Measurements from ENCODE around the gene DLD. TPM values are rescaled to one million over a fixed set of nuclear protein-coding genes. Genes with fewer than 3 reads are reported as not detected.

The DLD gene
- total RNA-seq, 1 donor from 2014 or later = 186 TPM

DNA sequence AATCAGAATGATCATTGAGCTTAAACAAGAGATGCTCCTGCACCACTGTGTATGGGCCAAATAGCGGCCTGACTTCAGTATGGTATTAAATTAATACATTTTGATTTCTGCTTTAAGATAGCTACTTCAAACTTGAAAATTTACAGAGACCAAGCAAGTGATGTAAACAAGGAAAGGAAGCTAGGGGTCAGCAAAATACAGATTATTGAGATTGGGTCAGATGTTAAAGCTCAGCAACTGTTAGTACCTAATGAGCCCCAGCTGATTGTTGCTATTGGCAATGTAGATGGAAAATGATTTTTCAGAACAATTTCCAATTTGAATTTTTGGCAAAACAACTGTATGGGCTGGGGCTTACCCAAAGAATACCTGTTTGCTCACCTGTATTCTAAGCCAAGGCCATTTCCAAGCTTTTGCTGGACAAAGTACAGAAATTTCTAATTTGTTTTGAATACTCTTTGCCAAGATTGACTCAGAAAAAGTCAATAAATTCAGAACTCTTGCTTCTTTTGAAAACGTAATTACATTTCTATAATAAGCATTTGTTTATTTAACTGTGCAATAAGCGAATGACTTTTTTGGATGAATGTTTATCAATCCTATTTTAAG is 23.0 kb upstream of the DLD start:
- no peak overlapping the region for H3K27ac ChIP-seq
- H3K4me1 ChIP-seq = no peaks in the 10 kb centered on the region
- no peak overlapping the region for H3K4me2 ChIP-seq
- Mint-ChIP-seq H3K27ac (no peak overlapping the region), H3K36me3 (no peaks in the 10 kb centered on the region), H3K9me3 (no peaks in the 10 kb centered on the region), H3K4me1 (no peaks in the 10 kb centered on the region), H3K27me3 (ENCODE audit: insufficient read depth, low read depth) (peaks cover 6% of the 10 kb centered on the region), H3K4me3 (no peak overlapping the region)
- TF ChIP-seq EZH2 (IDR thresholded peaks at IDR 0.05) = no peak
- TF ChIP-seq EZH2phosphoT487 (IDR thresholded peaks at IDR 0.05) = no peak
- TF ChIP-seq, protein P1, sequence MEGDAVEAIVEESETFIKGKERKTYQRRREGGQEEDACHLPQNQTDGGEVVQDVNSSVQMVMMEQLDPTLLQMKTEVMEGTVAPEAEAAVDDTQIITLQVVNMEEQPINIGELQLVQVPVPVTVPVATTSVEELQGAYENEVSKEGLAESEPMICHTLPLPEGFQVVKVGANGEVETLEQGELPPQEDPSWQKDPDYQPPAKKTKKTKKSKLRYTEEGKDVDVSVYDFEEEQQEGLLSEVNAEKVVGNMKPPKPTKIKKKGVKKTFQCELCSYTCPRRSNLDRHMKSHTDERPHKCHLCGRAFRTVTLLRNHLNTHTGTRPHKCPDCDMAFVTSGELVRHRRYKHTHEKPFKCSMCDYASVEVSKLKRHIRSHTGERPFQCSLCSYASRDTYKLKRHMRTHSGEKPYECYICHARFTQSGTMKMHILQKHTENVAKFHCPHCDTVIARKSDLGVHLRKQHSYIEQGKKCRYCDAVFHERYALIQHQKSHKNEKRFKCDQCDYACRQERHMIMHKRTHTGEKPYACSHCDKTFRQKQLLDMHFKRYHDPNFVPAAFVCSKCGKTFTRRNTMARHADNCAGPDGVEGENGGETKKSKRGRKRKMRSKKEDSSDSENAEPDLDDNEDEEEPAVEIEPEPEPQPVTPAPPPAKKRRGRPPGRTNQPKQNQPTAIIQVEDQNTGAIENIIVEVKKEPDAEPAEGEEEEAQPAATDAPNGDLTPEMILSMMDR (IDR thresholded peaks at IDR 0.05) = no peak
- no peak overlapping the region for H2AFZ ChIP-seq (replicated peaks)
- no peak overlapping the region for H3K9ac ChIP-seq
- H3K4me3 ChIP-seq = no peak overlapping the region
- H3K9me3 ChIP-seq (ENCODE audit: low read depth) = no peaks in the 10 kb centered on the region
- H3F3A ChIP-seq (ENCODE audit: low read depth) = no peaks in the 10 kb centered on the region
- no peaks in the 10 kb centered on the region for H3K27me3 ChIP-seq
- no peaks in the 10 kb centered on the region for H3K36me3 ChIP-seq
- H3K79me2 ChIP-seq (ENCODE audit: low read depth) = no peaks in the 10 kb centered on the region
- H4K20me1 ChIP-seq (ENCODE audit: low read depth) = no peaks in the 10 kb centered on the region
- DNase-seq (ENCODE audit: low spot score) = no peak

DNA sequence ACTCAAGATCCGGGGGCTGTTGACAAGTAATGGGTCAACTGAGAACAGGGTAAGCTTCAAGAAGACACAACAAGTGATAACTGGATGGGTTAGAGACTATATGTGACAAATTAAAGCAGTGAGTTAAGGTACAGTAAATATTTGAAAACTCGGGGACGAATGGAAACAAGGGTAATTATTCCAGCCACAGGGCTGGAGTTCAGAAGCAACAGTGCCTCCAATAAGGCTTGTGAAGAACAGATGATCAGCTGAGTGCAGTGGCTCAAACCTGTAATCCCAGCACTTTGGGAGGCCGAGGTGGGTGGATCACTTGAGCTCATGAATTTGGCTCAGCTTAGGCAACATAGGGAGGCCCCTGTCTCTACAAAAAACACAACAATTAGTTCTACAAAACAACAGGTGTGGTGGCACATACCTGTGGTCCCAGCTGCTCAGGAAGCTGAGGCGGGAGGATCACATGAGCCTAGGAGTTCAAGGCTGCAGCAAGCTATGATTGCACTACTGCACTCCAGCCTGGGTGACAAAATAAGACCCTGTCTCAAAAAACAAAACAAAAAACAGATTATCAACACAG is 20.5 kb upstream of the DLD start:
- no peaks in the 10 kb centered on the region for H3K9me3 ChIP-seq (ENCODE audit: low read depth)
- Mint-ChIP-seq H3K4me1 (no peaks in the 10 kb centered on the region), H3K9me3 (no peaks in the 10 kb centered on the region), H3K27ac (no peak overlapping the region), H3K36me3 (no peaks in the 10 kb centered on the region), H3K4me3 (no peak overlapping the region), H3K27me3 (ENCODE audit: insufficient read depth, low read depth) (no peaks in the 10 kb centered on the region)
- no peak overlapping the region for H3K27ac ChIP-seq
- H3K4me2 ChIP-seq = no peak overlapping the region
- DNase-seq (ENCODE audit: low spot score) = no peak
- no peaks in the 10 kb centered on the region for H3K79me2 ChIP-seq (ENCODE audit: low read depth)
- H3K27me3 ChIP-seq = no peaks in the 10 kb centered on the region
- H3K4me3 ChIP-seq = no peak overlapping the region
- H3K9ac ChIP-seq = no peak overlapping the region
- no peak overlapping the region for H2AFZ ChIP-seq (replicated peaks)
- H3F3A ChIP-seq (ENCODE audit: low read depth) = no peaks in the 10 kb centered on the region
- TF ChIP-seq EZH2phosphoT487 (IDR thresholded peaks at IDR 0.05) = no peak
- no peak for TF ChIP-seq EZH2 (IDR thresholded peaks at IDR 0.05)
- TF ChIP-seq, protein P1 (IDR thresholded peaks at IDR 0.05) = no peak
- no peaks in the 10 kb centered on the region for H3K36me3 ChIP-seq
- H4K20me1 ChIP-seq (ENCODE audit: low read depth) = no peaks in the 10 kb centered on the region
- H3K4me1 ChIP-seq = no peaks in the 10 kb centered on the region

DNA sequence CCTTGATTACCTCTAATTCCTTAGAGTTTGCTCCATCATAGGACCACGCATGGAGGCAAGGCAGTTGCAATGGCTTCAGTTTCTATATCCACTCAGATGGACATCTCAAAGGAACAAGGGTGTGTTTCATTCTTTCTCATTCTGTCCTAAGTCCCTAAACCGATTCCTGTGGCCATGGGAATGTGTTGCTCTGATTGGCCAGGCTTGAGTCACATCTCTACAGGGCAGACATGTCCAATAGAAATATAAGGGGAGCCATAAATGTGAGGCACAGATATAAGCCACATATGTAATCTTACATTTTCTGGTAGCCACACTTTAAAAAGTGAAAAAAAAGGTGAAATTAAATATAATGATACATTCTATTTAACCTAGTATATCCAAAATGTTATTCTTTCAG is 16.9 kb upstream of the DLD start:
- Mint-ChIP-seq H3K27me3 (ENCODE audit: insufficient read depth, low read depth) (no peaks in the 10 kb centered on the region), H3K36me3 (no peaks in the 10 kb centered on the region), H3K27ac (no peak overlapping the region), H3K4me1 (peaks cover 5% of the 10 kb centered on the region), H3K9me3 (no peaks in the 10 kb centered on the region), H3K4me3 (no peak overlapping the region)
- Histone ChIP-seq H3K4me3 (no peak overlapping the region), H3K4me1 (no peaks in the 10 kb centered on the region), H3K4me2 (no peak overlapping the region), H3K9ac (no peak overlapping the region), H3K27me3 (no peaks in the 10 kb centered on the region), H3K9me3 (ENCODE audit: low read depth) (no peaks in the 10 kb centered on the region), H4K20me1 (ENCODE audit: low read depth) (no peaks in the 10 kb centered on the region), H3K27ac (no peak overlapping the region), H3K36me3 (no peaks in the 10 kb centered on the region), H3F3A (ENCODE audit: low read depth) (no peaks in the 10 kb centered on the region), H2AFZ (replicated peaks) (peak overlapping the region; percentile 7), H3K79me2 (ENCODE audit: low read depth) (no peaks in the 10 kb centered on the region)
- DNase-seq (ENCODE audit: low spot score) = no peak
- TF ChIP-seq, protein P1 (IDR thresholded peaks at IDR 0.05) = no peak
- TF ChIP-seq EZH2phosphoT487 (IDR thresholded peaks at IDR 0.05) (no peak), EZH2 (IDR thresholded peaks at IDR 0.05) (no peak)
